OCI-LY7 (cell line): ENCODE results near the gene MLPH. TPM values are rescaled to one million over a fixed set of nuclear protein-coding genes. Genes with fewer than 3 reads are reported as not detected.

Experiments
- BruUV-seq: library from RNA; stranded (reverse); fragments of 400-500 nt; replicated peaks from 2 replicates; lab custom pipeline; 2021; lab: Mats Ljungman, UMichigan
- CTCF ChIA-PET: fragments of 300-600 bp; sonication (Branson Sonifier 250); formaldehyde crosslinking; loops from one replicate; lab custom pipeline; 2022; ENCODE audit warnings: antibody characterized with exemption; ENCODE audit not compliant: unreplicated experiment; lab: Charles Lee
- POLR2A ChIA-PET: fragments of 300-600 bp; sonication (Branson Sonifier 250); formaldehyde crosslinking; loops from one replicate; lab custom pipeline; 2022; ENCODE audit warnings: antibody characterized with exemption; lab: Charles Lee
- DNase-seq: peaks from one replicate; pipeline ENCODE4 v3.0.0-alpha.2; 2015; ENCODE audit warnings: low spot score
- H2AFZ ChIP-seq: fragments of 200-600 bp; sonication (generic), shearing (Covaris generic); 2 replicates; pipeline ENCODE4 v1.6.1; 2014; ENCODE audit warnings: mild to moderate bottlenecking, antibody characterized with exemption, low read length, moderate library complexity
- H3K27ac ChIP-seq: fragments of 200-600 bp; sonication (generic); 2 replicates; pipeline ENCODE4 v1.5.1; 2014; ENCODE audit warnings: mixed run types, low read depth, mild to moderate bottlenecking, moderate library complexity, low read length, inconsistent platforms; ENCODE audit not compliant: poor library complexity, severe bottlenecking
- H3K36me3 ChIP-seq: fragments of 200-600 bp; sonication (generic); 2 replicates; pipeline ENCODE4 v1.6.1; 2014; ENCODE audit warnings: mild to moderate bottlenecking, antibody characterized with exemption, low read length, moderate library complexity, mixed read lengths; ENCODE audit not compliant: insufficient read depth
- H3K4me1 ChIP-seq: fragments of 200-600 bp; sonication (generic); 2 replicates; pipeline ENCODE4 v1.5.1; 2014; ENCODE audit warnings: mild to moderate bottlenecking, low read length; ENCODE audit not compliant: insufficient read depth, poor library complexity, severe bottlenecking
- H3K4me2 ChIP-seq: fragments of 200-600 bp; sonication (generic); 2 replicates; pipeline ENCODE4 v1.6.1; 2014; ENCODE audit warnings: mild to moderate bottlenecking, low read length
- H3K4me3 ChIP-seq: fragments of 200-600 bp; sonication (generic); 2 replicates; pipeline ENCODE4 v1.5.1; 2014; ENCODE audit warnings: mild to moderate bottlenecking, low read depth, low read length; ENCODE audit not compliant: poor library complexity, severe bottlenecking
- H3K79me2 ChIP-seq: fragments of 200-600 bp; sonication (generic); 2 replicates; pipeline ENCODE4 v1.6.1; 2016; ENCODE audit warnings: low read depth, mild to moderate bottlenecking, low read length, moderate library complexity, mixed read lengths; ENCODE audit not compliant: insufficient read depth
- H3K9me2 ChIP-seq: fragments of 200-600 bp; sonication (generic); 2 replicates; pipeline ENCODE4 v1.6.1; 2016; ENCODE audit warnings: mild to moderate bottlenecking, low read length, mixed read lengths; ENCODE audit not compliant: insufficient read depth
- H3K9me3 ChIP-seq: fragments of 200-600 bp; sonication (generic); 2 replicates; pipeline ENCODE4 v1.6.1; 2014; ENCODE audit warnings: mild to moderate bottlenecking, mixed run types, low read length, mixed read lengths
- H4K20me1 ChIP-seq: fragments of 200-600 bp; sonication (generic); 2 replicates; pipeline ENCODE4 v1.6.1; 2014; ENCODE audit warnings: mild to moderate bottlenecking, antibody characterized with exemption, low read length, moderate library complexity, mixed read lengths; ENCODE audit not compliant: insufficient read depth
- CTCF ChIP-seq: fragments of 200-600 bp; sonication (generic); conservative IDR thresholded peaks from 2 replicates; pipeline ENCODE4 v1.5.1; 2014; ENCODE audit warnings: mild to moderate bottlenecking, antibody characterized with exemption, low read length, moderate library complexity, mixed read lengths
- EZH2phosphoT487 ChIP-seq: fragments of 200-600 bp; sonication (generic); IDR thresholded peaks from 2 replicates; pipeline ENCODE4 v1.6.1; 2018; ENCODE audit warnings: low read depth, borderline replicate concordance, mild to moderate bottlenecking, mixed run types, antibody characterized with exemption, low read length, moderate library complexity, mixed read lengths
- intact Hi-C: fragments of 100-400 bp; cut with micrococcal nuclease; formaldehyde crosslinking; loops from one replicate; pipeline ENCODE4 v1.10.0; 2022; ENCODE audit not compliant: unreplicated experiment
- total RNA-seq, 2 experiments: library from RNA; depleted of rRNA in 1 of 2; stranded (reverse); fragments of >200 nt in 1 of 2; shearing (Covaris generic) in 1 of 2; gene quantifications; 2 replicates each; pipeline ENCODE4 v1.2.3, GENCODE V29; 2014 to 2022

Gene MLPH
- total RNA-seq, 2 experiments from 2014 or later, result not detected

DNA sequence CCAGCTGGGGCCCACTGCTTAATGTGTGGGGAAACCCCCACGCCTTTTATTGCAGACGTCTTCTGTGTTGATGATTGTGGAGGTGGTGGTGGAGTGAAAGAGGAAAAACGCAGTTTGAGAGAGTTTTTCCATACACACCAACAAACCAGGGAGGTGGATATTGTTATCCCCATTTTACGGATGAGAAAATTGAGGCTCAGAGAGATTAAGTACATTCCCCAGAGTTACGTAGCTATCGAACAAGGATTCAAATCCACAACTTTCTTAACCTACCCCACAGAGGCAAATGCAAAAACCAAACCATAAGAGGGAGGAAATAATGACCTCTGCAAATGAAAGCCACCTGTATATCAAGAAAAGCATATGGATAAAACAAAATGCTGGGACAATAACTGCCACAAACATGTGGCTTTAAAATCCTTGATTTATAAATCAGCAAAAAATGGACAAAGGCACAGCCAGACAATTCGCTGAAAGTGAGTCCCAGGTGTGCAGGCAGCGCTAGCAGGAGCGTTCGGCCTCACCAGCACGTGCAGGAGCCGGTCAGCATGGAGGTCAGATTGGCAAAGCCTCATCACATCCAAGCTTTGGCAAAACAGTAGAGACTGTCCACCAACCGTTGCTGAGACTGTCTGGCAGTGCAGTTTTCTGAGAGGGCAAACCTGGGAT, 116.1 kb downstream of the MLPH start:
- ChIA-PET CTCF (no interaction called here), POLR2A (interaction anchor here (1.5 kb wide), 1 partner anchor 31 kb away, joined by 3 read pairs; no protein-coding TSS in a partner anchor)
- H3K4me2 ChIP-seq, result no peak overlapping the region
- H4K20me1 ChIP-seq, result no peaks in the 10 kb centered on the region
- H3K36me3 ChIP-seq, result no peaks in the 10 kb centered on the region
- intact Hi-C loops, result no loop called here
- TF ChIP-seq EZH2phosphoT487 (no peak), CTCF (no peak)
- BruUV-seq, result no TSS peak
- H3K27ac ChIP-seq, result no peak overlapping the region
- no peaks in the 10 kb centered on the region for H3K9me3 ChIP-seq
- H3K4me1 ChIP-seq, result peaks cover 14% of the 10 kb centered on the region
- DNase-seq, result no peak
- H3K9me2 ChIP-seq, result no peaks in the 10 kb centered on the region
- peak overlapping the region; percentile 41; the same call in 1 of the 2 replicates for H2AFZ ChIP-seq
- no peak overlapping the region for H3K4me3 ChIP-seq
- no peaks in the 10 kb centered on the region for H3K79me2 ChIP-seq

DNA sequence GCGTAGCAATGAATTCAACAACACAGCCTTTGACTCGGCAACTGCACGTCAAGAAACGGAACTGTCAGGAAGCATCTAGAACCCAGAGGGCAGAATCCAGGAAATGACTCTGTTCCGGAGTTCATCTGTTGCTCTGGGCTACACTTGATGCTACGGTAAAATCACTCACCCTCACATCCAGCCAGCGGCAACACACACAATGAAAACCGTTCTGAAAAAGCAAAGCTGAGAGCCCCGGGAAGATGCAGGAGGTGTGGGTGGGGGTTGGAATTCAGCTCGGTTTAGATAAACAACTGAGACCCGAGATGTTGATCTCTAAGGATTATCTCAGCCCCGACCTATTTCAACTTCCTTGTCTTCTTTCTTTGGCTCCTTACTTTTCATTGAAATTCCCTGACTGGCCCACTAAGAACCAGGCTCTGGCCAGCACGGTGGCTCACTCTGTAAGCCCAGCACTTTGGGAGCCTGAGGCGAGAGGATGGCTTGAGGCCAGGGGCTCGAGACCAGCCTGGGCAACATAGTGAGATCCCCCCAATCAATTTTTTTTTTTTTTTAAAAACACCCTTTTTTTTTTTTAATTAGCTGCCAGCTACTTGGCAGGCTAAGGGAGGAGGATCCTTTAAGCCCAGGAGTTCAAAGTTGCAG, 116.8 kb downstream of the MLPH start:
- no peak for TF ChIP-seq EZH2phosphoT487
- no peak for TF ChIP-seq CTCF
- DNase-seq, result peak; percentile 24
- Histone ChIP-seq H2AFZ (peak overlapping the region; percentile 41; the same call in 1 of the 2 replicates), H3K36me3 (no peaks in the 10 kb centered on the region), H3K9me2 (no peaks in the 10 kb centered on the region), H3K79me2 (no peaks in the 10 kb centered on the region), H3K9me3 (no peaks in the 10 kb centered on the region), H3K27ac (no peak overlapping the region), H3K4me3 (no peak overlapping the region), H3K4me1 (peaks cover 14% of the 10 kb centered on the region), H4K20me1 (no peaks in the 10 kb centered on the region), H3K4me2 (no peak overlapping the region)
- intact Hi-C loops, result no loop called here
- ChIA-PET POLR2A (interaction anchor here (0.6 to 0.7 kb wide), 3 partner anchors 161 to 251 kb away, joined by 3 to 4 read pairs (median 3); no protein-coding TSS in a partner anchor), CTCF (no interaction called here)
- BruUV-seq, result no TSS peak

DNA sequence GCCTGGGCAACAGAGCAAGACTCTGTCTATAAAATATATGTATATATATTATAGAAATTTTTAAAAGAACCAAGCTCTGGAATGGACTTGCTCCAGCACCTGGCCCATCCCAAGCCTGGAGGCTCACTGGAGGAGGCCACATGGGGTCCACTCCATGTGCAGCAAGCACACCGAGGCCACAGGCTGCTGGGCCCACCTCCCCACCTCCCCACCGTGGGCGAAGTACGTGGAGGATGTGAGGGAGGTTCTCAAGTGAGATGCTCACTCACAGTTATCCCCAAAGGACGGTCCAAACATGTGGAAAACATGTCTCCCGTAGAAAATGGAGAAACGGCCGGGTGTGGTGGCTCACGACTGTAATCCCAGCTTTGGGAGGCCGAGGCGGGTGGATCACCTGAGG, 117.3 kb downstream of the MLPH start:
- no peaks in the 10 kb centered on the region for H3K79me2 ChIP-seq
- no peak overlapping the region for H3K4me2 ChIP-seq
- ChIA-PET CTCF (no interaction called here), POLR2A (interaction anchor here (0.6 to 0.7 kb wide), 3 partner anchors 161 to 252 kb away, joined by 3 to 4 read pairs (median 3); no protein-coding TSS in a partner anchor)
- intact Hi-C loops, result no loop called here
- no peaks in the 10 kb centered on the region for H3K9me2 ChIP-seq
- BruUV-seq, result no TSS peak
- H3K9me3 ChIP-seq, result no peaks in the 10 kb centered on the region
- H3K27ac ChIP-seq, result no peak overlapping the region
- H2AFZ ChIP-seq, result no peak overlapping the region
- TF ChIP-seq CTCF (no peak), EZH2phosphoT487 (no peak)
- H3K4me1 ChIP-seq, result peaks cover 14% of the 10 kb centered on the region
- DNase-seq, result no peak
- no peaks in the 10 kb centered on the region for H4K20me1 ChIP-seq
- H3K4me3 ChIP-seq, result no peak overlapping the region
- no peaks in the 10 kb centered on the region for H3K36me3 ChIP-seq
